EH (cell line): ENCODE results near the gene FUOM.
"Not testable (repeated sequence)": the region's sequence is repeated elsewhere in the genome, so short reads cannot be mapped to it uniquely, and the experiment has no call there.

Experiments used
- DNase-seq: peaks from one replicate; pipeline ENCODE4 v3.0.0-alpha.2; 2015; ENCODE audit warnings: low read depth

Gene FUOM

DNA sequence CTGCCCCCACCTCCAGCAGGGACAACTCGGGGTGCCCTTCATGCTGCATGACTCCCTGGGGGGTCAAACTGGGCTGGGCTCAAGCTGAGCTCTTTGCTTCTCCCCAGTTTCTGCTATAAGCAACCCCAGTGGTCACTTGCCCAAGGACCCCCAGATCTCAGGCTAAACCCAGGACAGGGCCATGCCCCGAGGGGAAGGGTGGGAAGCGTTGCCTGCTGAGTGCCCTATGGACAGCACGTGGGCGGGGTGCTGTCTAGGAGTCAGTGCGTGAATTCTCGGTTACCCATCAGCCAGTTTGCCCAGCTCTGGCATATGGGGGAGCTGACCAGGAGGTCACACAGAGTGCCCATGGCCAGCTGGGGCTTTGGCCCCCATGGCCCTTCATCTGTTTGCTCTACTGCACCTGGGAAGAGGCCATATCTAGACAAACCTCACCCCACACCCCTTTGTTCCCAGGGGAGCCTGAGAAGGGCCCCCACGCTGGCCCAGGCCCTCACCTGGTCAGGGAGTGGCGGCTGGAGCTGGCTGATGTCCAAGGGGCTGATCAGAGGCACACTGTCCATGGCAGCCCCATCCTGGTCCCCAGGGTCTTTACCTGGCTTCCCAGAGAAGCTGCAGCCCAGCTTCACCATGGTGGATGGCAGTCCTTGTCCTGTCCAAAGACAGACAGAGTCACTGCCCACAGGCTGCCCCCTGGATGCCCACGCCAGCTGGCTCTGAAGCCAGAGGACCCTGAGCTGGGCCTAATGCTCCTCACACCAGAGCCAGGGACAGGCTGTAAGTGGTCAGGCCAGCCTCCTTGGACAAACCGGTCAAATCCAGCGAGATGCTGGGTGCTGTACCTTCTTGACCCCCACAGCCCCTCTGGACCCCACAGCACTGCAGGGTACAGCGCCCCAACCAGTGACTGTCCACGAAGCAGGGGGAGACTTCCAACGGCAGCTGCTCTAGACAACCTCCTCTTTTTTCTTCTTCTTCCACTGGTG is 29.2 kb downstream of the FUOM start:
- no peak for DNase-seq

GRCh38 chr10:133327651-133328357 is 30.0 kb downstream of the FUOM start:
- DNase-seq: peak; percentile 18

DNA sequence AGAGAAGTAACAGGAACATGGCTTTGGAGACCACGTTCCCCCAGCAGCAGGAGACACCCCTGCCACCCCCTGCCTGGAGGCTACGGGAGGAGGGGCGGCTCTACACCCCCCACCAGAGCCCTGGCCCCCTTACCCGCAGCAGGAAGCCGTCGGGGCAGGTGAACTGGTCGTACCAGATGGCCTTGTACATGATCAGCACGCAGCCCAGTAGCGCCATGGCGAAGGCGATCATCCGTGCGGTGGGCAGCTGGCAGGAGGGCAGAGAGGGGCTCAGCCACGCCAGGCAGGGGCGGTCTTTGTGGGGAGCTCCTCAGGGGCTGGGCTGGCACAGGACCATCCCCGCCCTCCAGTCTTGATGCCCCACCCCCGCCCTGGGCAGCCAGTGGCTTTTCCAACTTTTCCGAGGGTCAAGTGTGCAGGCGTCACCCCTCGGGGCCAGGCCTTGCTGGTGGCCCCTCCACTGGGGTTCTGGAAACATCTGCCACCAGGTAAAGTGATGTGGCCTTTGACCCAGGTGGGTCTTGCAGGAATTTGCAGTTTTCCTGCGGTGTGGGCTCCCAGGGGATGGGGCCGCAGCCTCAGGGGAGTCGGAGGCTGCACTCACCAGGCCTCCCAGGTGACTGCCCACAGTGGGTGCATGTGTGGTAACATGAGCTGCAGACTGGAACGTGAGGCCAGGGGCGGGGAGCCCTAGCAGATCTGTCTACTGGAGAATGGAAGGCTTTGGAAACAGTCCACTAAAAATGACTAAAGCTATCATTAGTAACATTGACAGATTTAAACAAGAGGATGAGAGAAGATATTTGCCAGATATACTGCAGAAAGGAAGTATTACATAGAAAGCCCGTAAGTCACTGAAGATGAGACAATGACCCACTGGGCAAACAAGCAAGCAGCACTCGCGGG is 30.8 kb downstream of the FUOM start:
- no peak for DNase-seq

- no peak for DNase-seq
These were observed 31.6 kb downstream of the FUOM start for GRCh38 chr10:133326223-133326551.

GRCh38 chr10:133325440-133326222 is 32.2 kb downstream of the FUOM start:
- DNase-seq: peak; percentile 31

DNA sequence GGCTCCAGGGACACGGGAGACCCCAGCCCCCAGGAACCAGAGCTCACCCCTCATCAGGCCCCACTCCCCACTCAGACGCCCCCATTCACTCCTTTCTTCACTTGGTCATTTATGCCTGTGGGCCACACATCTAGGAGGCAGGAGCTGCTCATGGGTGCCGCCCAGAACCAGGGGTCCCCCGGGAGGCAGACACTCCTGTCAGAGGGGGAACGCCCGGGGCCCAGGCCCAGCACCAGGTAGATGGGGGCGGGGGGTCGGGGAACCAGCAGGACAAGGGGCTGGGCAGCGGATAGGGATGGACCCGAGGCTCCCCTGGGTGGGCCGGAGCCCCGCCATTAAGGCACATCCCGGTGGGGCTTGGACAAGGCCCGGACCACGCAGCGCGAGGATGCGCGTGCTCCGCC is 33.0 kb downstream of the FUOM start:
- DNase-seq: no peak

DNA sequence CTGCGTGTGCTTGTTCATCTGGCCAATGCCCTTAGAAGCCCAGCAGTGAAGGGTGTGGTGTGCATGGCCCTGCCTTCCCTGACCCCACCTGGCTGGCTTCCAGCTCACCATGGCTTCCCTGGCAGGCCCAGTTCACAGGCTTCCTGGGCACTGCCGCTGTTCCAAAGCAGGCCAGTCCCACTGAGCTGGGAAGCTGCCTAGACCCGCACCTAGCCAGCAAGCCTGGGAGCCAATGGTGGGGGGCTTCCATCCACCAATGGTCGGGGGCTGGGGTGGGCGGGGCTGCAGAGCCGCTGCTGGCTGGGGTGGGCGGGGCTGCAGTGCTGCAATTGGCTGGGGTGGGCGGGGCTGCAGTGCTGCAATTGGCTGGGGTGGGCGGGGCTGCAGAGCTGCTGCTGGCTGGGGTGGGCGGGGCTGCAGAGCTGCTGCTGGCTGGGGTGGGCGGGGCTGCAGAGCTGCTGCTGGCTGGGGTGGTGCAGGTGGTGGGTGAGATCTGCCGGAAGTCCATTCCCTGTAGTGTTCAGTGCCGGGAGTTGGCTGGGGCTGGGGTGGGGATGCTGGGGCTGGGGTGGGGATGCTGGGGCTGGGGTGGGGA is 33.5 kb downstream of the FUOM start:
- peak; percentile 71 for DNase-seq

DNA sequence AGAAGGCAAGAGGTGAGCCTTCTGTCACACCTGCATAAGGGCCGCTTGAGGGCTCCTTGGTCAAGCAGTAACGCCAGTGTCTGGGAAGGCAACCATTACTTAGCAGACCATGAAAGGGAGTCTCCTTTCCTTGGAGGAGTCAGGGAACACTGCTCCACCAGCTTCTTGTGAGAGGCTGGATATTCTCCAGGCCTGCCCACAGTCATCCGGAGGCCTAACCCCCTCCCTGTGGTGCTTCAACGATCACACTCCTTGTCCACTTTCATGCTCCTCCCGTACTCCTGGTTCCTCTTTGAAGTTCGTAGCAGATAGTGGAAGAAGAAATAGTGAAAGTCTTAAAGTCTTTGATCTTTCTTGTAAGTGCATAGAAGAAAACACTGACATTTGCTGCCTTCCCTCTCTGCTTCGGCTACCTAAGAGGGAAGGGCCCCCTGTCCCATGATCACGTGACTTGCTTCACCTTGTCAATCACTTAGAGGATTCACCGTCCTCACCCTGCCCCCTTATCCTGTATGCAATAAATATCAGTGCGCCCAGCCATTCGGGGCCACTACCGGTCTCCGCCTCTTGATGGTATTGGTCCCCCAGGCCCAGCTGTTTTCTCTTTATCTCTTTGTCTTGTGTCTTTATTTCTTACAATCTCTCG is 35.6 kb downstream of the FUOM start:
- DNase-seq: not testable (repeated sequence)

DNA sequence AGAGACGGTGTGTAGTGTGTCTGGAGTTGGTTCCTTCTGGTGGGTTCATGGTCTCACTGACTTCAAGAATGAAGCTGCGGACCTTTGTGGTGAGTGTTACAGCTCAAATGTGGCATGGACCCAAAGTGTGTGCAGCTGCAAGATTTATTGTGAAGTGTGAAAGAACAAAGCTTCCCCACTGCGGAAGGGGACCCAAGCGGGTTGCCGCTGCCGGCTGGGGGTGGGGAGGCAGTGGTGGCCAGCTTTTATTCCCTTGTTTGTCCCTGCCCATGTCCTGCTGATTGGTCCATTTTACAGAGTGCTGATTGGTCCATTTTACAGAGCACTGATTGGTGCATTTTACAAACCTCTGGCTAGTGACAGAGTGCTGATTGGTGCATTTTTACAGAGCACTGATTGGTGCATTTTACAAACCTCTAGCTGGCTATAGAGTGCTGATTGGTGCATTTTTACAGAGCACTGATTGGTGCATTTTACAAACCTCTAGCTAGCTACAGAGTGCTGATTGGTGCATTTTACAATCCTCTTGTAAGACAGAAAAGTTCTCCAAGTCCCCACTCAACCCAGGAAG is 36.9 kb downstream of the FUOM start:
- DNase-seq: not testable (repeated sequence)

- peak; percentile 52 for DNase-seq
These were observed 39.2 kb downstream of the FUOM start for GRCh38 chr10:133318494-133319127.

DNA sequence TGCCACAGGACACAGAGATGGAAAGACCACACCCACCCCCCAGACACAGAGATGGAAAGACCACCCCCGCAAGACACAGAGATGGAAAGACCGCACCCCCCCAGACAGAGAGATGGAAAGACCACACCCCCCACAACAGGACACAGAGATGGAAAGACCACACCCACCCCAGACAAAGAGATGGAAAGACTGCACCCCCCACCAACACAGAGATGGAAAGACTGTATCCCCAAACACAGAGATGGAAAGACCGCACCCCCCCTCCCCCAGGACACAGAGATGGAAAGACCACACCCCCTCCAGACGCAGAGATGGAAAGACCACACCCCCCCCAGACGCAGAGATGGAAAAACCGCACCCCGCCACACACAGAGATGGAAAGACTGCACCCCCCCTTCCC is 41.1 kb downstream of the FUOM start:
- DNase-seq: no peak

GRCh38 chr10:133316266-133316665 is 41.6 kb downstream of the FUOM start:
- no peak for DNase-seq

DNA sequence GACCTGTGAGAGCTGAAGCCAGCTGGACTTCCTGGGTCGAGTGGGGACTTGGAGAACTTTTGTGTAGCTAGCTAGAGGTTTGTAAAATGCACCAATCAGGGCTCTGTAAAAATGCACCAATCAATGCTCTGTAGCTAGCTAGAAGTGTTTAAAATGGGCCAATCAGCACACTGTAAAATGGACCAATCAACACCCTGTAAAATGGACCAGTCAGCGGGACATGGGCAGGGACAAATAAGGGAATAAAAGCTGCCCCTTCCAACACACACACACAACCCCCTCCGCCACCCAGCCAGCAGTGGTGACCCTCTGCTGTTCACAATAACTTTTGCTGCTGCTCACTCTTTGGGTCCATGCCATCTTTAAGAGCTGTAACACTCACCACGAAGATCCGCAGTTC is 42.0 kb downstream of the FUOM start:
- DNase-seq: peak; percentile 32

GRCh38 chr10:133314911-133315310 is 42.9 kb downstream of the FUOM start:
- no peak for DNase-seq

- no peak for DNase-seq
These were observed 44.6 kb downstream of the FUOM start for GRCh38 chr10:133313192-133313591.

DNA sequence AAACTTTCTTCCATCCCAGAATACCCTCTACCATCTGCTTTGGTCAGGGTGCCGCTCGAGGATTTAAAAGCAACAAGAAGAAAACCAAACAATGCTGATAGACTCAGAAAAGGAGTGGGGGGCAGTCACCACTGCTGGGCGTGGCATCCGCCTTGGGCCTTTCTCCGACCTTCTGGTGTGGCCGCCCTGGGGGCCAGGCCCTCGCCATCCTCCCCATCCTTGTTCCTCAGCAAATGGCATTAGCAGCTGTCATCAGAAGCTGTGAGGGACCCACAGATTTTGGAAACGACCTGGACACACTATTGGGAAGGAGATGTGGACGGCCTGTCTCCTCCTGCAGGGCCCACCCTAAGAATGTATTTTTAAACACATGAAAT is 45.1 kb downstream of the FUOM start:
- DNase-seq: no peak

DNA sequence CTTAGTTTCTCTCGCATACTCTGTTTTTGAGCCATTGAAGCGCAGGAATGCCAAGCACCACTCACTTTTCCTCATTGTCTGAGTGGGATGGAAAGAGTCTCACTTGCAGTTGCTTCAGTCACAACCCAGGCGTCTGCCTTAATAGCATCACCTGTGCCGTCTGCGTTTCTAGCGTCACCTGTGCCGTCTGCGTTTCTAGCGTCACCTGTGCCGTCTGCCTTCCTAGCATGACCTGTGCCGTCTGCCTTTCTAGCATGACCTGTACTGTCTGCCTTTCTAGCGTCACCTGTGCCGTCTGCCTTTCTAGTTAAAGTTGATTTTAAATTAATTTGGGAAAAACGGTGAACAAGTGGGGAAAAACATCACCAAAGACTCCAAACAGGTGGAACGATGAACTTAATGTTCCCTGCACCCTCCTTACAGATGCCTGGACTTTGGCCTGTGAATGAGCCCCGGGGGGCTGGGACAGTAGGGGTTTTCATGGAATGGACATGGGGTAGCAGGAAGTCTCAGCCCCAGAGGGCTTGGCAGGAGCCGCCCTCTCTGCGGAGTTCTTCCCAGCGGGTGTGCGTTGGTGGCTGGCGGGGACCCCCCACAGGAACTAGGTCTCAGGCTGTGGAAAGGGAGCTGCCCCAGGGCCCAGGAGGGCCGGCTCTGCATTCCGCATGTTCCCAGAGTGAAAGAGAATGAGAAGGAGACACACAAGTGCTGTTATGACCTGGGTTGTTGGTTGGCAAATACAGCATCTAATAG is 45.6 kb downstream of the FUOM start:
- DNase-seq: no peak

DNA sequence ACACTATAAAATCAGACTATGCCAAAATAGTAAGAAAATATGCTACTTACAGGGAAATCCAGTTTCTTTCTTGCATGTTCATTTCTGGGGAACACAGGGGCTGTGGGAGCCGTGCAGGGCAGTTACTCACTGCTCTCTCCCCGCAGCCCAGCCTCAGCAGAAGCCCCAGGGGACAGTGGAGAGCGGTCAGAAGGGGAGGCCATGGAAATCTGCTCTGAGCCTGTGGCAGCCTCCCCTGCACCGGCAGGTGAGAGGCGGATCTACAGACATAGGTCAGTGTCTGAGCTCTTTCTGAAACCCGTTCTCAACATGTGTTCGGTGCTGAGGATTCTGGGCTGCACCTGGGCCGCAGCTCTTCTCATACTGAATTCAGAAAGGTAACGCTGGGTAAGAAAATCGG is 46.2 kb downstream of the FUOM start:
- DNase-seq: no peak

DNA sequence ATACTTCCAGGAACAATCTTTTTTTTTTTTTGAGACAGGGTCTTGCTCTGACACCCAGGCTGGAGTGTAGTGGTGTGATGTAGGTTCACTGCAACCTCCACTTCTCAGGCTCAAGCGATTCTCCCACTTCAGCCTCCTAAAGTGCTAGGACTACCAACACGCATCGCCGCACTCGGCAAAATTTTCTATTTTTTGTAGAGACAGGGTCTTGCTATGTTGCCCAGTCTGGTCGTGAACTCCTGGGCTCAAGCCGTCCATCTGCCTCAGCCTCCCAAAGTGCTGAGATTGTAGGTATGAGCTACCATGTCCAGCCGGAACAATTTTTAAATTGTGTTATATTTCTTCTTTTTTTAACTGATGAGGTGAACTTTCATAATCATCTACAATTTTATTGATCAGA is 47.0 kb downstream of the FUOM start:
- DNase-seq: no peak
